Testis (tissue), 3 donors: ENCODE results near the gene MOV10. TPM values are rescaled to one million over a fixed set of nuclear protein-coding genes. Genes with fewer than 3 reads are reported as not detected.

Experiments
- DNase-seq: peaks from one replicate; pipeline ENCODE4 v3.0.0-alpha.2; 2019
- H3K27ac ChIP-seq, 2 donors: fragments of 200-600 bp; sonication (generic); one replicate each; pipeline ENCODE4 v1.5.1; 2019
- H3K27me3 ChIP-seq: fragments of 200-600 bp; sonication (generic); one replicate; pipeline ENCODE4 v1.5.1; 2019
- H3K36me3 ChIP-seq: fragments of 200-600 bp; sonication (generic); one replicate; pipeline ENCODE4 v1.5.1; 2017; ENCODE audit warnings: low read depth; ENCODE audit errors: missing control alignments
- H3K4me1 ChIP-seq: fragments of 200-600 bp; sonication (generic); one replicate; pipeline ENCODE4 v1.5.1; 2019
- H3K4me3 ChIP-seq, 2 donors: fragments of 200-600 bp; sonication (generic); one replicate each; pipeline ENCODE4 v1.5.1; 2017 to 2019
- H3K9me3 ChIP-seq: fragments of 200-600 bp; sonication (generic); one replicate; pipeline ENCODE4 v1.5.1; 2017
- CTCF ChIP-seq, 3 experiments: fragments of 450-650 bp in 2 of 3; fragments of 200-600 bp in 1 of 3; sonication (generic) in 1 of 3; IDR thresholded peaks; one replicate each; pipeline ENCODE4 v1.5.1; 2016 to 2019; ENCODE audit warnings: antibody characterized with exemption in 3 of 3, mild to moderate bottlenecking in 2 of 3, moderate library complexity in 1 of 3
- POLR2A ChIP-seq: fragments of 450-650 bp; IDR thresholded peaks from one replicate; pipeline ENCODE4 v1.6.1; 2017; ENCODE audit warnings: antibody characterized with exemption, mild to moderate bottlenecking, moderate library complexity
- WGBS, 2 donors: methylation state at CpG; one replicate each; pipeline ENCODE4 v1.1.5; 2018; 5-methylcytosine and 5-hydroxymethylcytosine counted together
- intact Hi-C: fragments of 100-400 bp; cut with DNase I; formaldehyde crosslinking; loops from one replicate; pipeline ENCODE4 v1.15.1; 2023; ENCODE audit warnings: low total_unique reads
- polyA plus RNA-seq: library from polyadenylated mRNA; stranded (reverse); fragments of 350-450 nt; fragmentation: Illumina TruSeq; extraction: RNeasy Lipid Tissue Mini Kit (QIAGEN cat#74804); gene quantifications from one replicate; pipeline ENCODE4 v1.2.3, GENCODE V29; 2014; ENCODE audit warnings: low read depth, low replicate concordance; ENCODE audit not compliant: insufficient read depth
- total RNA-seq, 2 donors: library from RNA; depleted of rRNA; stranded (reverse); fragments of >200 nt; gene quantifications; one replicate each; pipeline ENCODE4 v1.2.3, GENCODE V29; 2016

MOV10 gene
- total and polyA plus RNA-seq, 3 donors from 2014 or later = 137 to 245 (median 240) TPM

- peaks cover 12% of the 10 kb centered on the region for H3K4me1 ChIP-seq
- WGBS, 2 donors = 90 to 97% methylated on average over 3 to 11 of the region's 11 CpGs
- TF ChIP-seq CTCF (IDR thresholded peaks at IDR 0.05) (no peak), POLR2A (no peak)
- no peak overlapping the region for H3K4me3 ChIP-seq
- intact Hi-C loops = no loop called here
- H3K27me3 ChIP-seq = no peaks in the 10 kb centered on the region
- H3K36me3 ChIP-seq = no peaks in the 10 kb centered on the region
- DNase-seq = no peak
- H3K27ac ChIP-seq = no peak overlapping the region
- H3K9me3 ChIP-seq = no peaks in the 10 kb centered on the region
Observed at GRCh38 chr1:112689842-112690237, 15.4 kb downstream of the MOV10 start.

GRCh38 chr1:112692681-112693080, 18.2 kb downstream of the MOV10 start:
- peaks cover 12% of the 10 kb centered on the region for H3K4me1 ChIP-seq
- DNase-seq = no peak
- intact Hi-C loops = no loop called here
- no peak overlapping the region for H3K4me3 ChIP-seq
- H3K27me3 ChIP-seq = no peaks in the 10 kb centered on the region
- no peaks in the 10 kb centered on the region for H3K36me3 ChIP-seq
- H3K27ac ChIP-seq = no peak overlapping the region
- 90 to 92% methylated on average over 5 of the region's 5 CpGs for WGBS, 2 donors
- no peaks in the 10 kb centered on the region for H3K9me3 ChIP-seq
- TF ChIP-seq POLR2A = no peak
- no peak for TF ChIP-seq CTCF (IDR thresholded peaks at IDR 0.05)

DNA sequence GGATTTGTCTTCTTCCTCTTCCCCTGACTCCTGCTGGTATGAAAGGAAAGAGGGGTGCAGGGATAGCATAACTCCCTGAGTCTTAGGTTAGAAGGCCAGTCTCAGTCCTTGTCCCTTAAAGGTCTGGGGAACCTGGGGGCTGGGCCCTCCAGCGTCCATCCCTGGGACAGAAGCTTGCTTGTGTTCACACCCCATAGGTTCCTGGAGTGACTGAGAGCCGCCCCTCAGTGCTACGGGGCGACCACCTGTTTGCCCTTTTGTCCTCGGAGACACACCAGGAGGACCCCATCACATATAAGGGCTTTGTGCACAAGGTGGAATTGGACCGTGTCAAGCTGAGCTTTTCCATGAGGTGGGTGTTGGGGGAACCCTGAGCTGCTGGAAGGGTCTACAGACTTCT, 19.4 kb downstream of the MOV10 start:
- no peaks in the 10 kb centered on the region for H3K36me3 ChIP-seq
- no peak overlapping the region for H3K4me3 ChIP-seq
- H3K27me3 ChIP-seq = no peaks in the 10 kb centered on the region
- H3K27ac ChIP-seq = no peak overlapping the region
- no peak for TF ChIP-seq POLR2A
- TF ChIP-seq CTCF (IDR thresholded peaks at IDR 0.05) = no peak
- no peaks in the 10 kb centered on the region for H3K9me3 ChIP-seq
- intact Hi-C loops = no loop called here
- peaks cover 14% of the 10 kb centered on the region for H3K4me1 ChIP-seq
- WGBS, 2 donors = 90 to 91% methylated on average over 5 to 6 of the region's 6 CpGs
- no peak for DNase-seq

DNA sequence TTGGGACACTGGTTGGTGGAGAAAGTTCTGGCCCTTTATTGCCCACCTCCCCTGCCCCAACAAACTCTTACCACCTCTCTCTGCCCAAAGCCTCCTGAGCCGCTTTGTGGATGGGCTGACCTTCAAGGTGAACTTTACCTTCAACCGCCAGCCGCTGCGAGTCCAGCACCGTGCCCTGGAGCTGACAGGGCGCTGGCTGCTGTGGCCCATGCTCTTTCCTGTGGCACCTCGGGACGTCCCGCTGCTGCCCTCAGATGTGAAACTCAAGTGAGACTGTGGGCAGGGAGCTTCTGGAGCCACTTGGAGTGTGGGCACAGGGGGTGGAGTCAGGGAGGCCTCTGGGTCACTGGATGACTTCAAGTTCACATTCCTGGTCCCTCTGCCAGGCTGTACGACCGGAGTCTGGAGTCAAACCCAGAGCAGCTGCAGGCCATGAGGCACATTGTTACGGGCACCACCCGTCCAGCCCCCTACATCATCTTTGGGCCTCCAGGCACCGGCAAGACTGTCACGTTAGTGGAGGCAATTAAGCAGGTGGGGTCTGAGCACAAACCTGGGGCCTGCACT, 20.0 kb downstream of the MOV10 start:
- H3K4me3 ChIP-seq = no peak overlapping the region
- DNase-seq = no peak
- no peaks in the 10 kb centered on the region for H3K36me3 ChIP-seq
- no peak overlapping the region for H3K27ac ChIP-seq
- TF ChIP-seq POLR2A (no peak), CTCF (IDR thresholded peaks at IDR 0.05) (no peak)
- no peaks in the 10 kb centered on the region for H3K27me3 ChIP-seq
- no peaks in the 10 kb centered on the region for H3K9me3 ChIP-seq
- WGBS, 2 donors = 84 to 94% methylated on average over 8 to 15 of the region's 15 CpGs
- H3K4me1 ChIP-seq = peaks cover 17% of the 10 kb centered on the region
- intact Hi-C loops = no loop called here

GRCh38 chr1:112695276-112695675, 20.8 kb downstream of the MOV10 start:
- Histone ChIP-seq H3K4me3 (no peak overlapping the region), H3K9me3 (no peaks in the 10 kb centered on the region), H3K36me3 (no peaks in the 10 kb centered on the region), H3K4me1 (peaks cover 25% of the 10 kb centered on the region), H3K27me3 (no peaks in the 10 kb centered on the region), H3K27ac (no peak overlapping the region)
- intact Hi-C loops = no loop called here
- no peak for DNase-seq
- WGBS, 2 donors = 90 to 95% methylated on average over 9 of the region's 9 CpGs
- TF ChIP-seq CTCF (IDR thresholded peaks at IDR 0.05) (no peak), POLR2A (no peak)
